ENCODE measurements around the gene PLXNB2. TPM values are rescaled to one million over a fixed set of nuclear protein-coding genes. Genes with fewer than 3 reads are reported as not detected.

The PLXNB2 gene
- total and polyA plus RNA-seq, 2 of the 4 experiments (the other 2 are of a cell fraction), result 73.1 to 202 TPM

DNA sequence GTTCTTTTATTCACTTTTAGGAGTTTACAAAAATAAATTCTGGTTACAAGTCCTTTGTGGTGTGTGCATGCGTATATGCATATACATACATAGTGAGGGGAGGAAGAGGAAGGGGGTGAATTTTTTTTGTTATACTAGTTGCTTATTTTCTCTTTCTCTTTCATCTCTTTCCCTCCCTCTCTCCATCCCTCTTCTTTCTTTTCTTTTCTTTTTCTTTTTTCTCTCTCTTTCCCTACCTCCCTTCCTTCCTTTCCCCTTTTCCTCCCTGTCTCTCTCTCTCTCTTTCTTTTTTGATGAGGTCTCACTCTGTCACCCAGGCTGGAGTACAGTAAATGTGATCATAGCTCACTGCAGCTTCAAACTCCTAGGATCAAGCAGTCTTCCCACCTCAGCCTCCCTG lies 49.8 kb upstream of the PLXNB2 start:
- TF ChIP-seq MAZ (IDR thresholded peaks at IDR 0.05; ENCODE audit: borderline replicate concordance, low read depth, low read length) (no peak), MXI1 (IDR thresholded peaks at IDR 0.05; ENCODE audit: borderline replicate concordance, low read depth, low read length) (no peak), BHLHE40 (IDR thresholded peaks at IDR 0.05; ENCODE audit: low read depth, low read length) (no peak), RCOR1 (IDR thresholded peaks at IDR 0.05; ENCODE audit: insufficient replicate concordance, low read length) (no peak), POLR2A (IDR thresholded peaks at IDR 0.05; ENCODE audit: low read depth, low read length) (no peak), NFE2L2 (IDR thresholded peaks at IDR 0.05; ENCODE audit: low read depth, low read length) (no peak), MAFK (IDR thresholded peaks at IDR 0.05; ENCODE audit: low read depth, low read length) (no peak), FOS (IDR thresholded peaks at IDR 0.05; ENCODE audit: low read depth, low read length) (no peak), RAD21 (IDR thresholded peaks at IDR 0.05; ENCODE audit: low read length) (no peak), CHD1 (IDR thresholded peaks at IDR 0.05; ENCODE audit: low read depth, low read length) (no peak), SMC3 (IDR thresholded peaks at IDR 0.05; ENCODE audit: low read depth, low read length) (no peak), RFX5 (IDR thresholded peaks at IDR 0.05; ENCODE audit: low read depth, low read length) (no peak), CEBPB (IDR thresholded peaks at IDR 0.05; ENCODE audit: low read depth, low read length) (no peak)
- TF ChIP-seq, protein P1, sequence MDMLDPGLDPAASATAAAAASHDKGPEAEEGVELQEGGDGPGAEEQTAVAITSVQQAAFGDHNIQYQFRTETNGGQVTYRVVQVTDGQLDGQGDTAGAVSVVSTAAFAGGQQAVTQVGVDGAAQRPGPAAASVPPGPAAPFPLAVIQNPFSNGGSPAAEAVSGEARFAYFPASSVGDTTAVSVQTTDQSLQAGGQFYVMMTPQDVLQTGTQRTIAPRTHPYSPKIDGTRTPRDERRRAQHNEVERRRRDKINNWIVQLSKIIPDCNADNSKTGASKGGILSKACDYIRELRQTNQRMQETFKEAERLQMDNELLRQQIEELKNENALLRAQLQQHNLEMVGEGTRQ (IDR thresholded peaks at IDR 0.05; ENCODE audit: low read depth, low read length), result no peak
- TF ChIP-seq, protein P2, sequence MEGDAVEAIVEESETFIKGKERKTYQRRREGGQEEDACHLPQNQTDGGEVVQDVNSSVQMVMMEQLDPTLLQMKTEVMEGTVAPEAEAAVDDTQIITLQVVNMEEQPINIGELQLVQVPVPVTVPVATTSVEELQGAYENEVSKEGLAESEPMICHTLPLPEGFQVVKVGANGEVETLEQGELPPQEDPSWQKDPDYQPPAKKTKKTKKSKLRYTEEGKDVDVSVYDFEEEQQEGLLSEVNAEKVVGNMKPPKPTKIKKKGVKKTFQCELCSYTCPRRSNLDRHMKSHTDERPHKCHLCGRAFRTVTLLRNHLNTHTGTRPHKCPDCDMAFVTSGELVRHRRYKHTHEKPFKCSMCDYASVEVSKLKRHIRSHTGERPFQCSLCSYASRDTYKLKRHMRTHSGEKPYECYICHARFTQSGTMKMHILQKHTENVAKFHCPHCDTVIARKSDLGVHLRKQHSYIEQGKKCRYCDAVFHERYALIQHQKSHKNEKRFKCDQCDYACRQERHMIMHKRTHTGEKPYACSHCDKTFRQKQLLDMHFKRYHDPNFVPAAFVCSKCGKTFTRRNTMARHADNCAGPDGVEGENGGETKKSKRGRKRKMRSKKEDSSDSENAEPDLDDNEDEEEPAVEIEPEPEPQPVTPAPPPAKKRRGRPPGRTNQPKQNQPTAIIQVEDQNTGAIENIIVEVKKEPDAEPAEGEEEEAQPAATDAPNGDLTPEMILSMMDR (conservative IDR thresholded peaks at IDR 0.05; ENCODE audit: low read depth, low read length), result no peak
- TF ChIP-seq, protein P3, sequence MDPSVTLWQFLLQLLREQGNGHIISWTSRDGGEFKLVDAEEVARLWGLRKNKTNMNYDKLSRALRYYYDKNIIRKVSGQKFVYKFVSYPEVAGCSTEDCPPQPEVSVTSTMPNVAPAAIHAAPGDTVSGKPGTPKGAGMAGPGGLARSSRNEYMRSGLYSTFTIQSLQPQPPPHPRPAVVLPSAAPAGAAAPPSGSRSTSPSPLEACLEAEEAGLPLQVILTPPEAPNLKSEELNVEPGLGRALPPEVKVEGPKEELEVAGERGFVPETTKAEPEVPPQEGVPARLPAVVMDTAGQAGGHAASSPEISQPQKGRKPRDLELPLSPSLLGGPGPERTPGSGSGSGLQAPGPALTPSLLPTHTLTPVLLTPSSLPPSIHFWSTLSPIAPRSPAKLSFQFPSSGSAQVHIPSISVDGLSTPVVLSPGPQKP (IDR thresholded peaks at IDR 0.05; ENCODE audit: borderline replicate concordance, low read depth, low read length), result no peak
- WGBS, 2 experiments (ENCODE audit: extremely low coverage in 2 of 2, insufficient read length in 1 of 2), result no CpG with 5 or more reads among the region's 1 CpG
- Histone ChIP-seq H2BK15ac (ENCODE audit: low read depth, low read length) (no peak overlapping the region), H3K4me1 (ENCODE audit: control insufficient read depth, insufficient read depth, low read length) (no peaks in the 10 kb centered on the region), H4K20me1 (ENCODE audit: insufficient read depth, low read length) (peaks cover 78% of the 10 kb centered on the region), H3K4me2 (ENCODE audit: low read depth, low read length) (no peak overlapping the region), H3K9me3 (ENCODE audit: control insufficient read depth, insufficient read depth, low read length) (no peaks in the 10 kb centered on the region), H3K23ac (ENCODE audit: low read depth, low read length) (no peak overlapping the region), H2AK9ac (replicated peaks; ENCODE audit: low read depth, low read length, poor library complexity) (no peak overlapping the region), H3K14ac (replicated peaks; ENCODE audit: low read depth, low read length) (no peak overlapping the region), H3K9me1 (ENCODE audit: insufficient read depth, low read length) (peaks cover 18% of the 10 kb centered on the region), H2BK5ac (ENCODE audit: low read depth, low read length, poor library complexity, severe bottlenecking) (no peak overlapping the region), H3K27ac (ENCODE audit: insufficient read depth, low read length) (no peak overlapping the region), H4K91ac (ENCODE audit: insufficient read depth, low read depth, low read length) (no peak overlapping the region), H2BK120ac (ENCODE audit: low read depth, low read length) (no peak overlapping the region), H3K36me3 (ENCODE audit: control insufficient read depth, insufficient read depth, low read length) (peaks cover 24% of the 10 kb centered on the region), H2BK20ac (ENCODE audit: low read depth, low read length) (no peak overlapping the region), H3K4ac (ENCODE audit: low read depth, low read length) (no peak overlapping the region), H4K8ac (ENCODE audit: low read depth in 2 of 2, low read length in 2 of 2) (no peak overlapping the region), H3K9ac (ENCODE audit: low read depth, low read length) (no peak overlapping the region), H2AK5ac (ENCODE audit: low read depth, low read length) (no peak overlapping the region), H3K79me1 (ENCODE audit: low read depth in 1 of 2, low read length in 2 of 2) (peaks cover 19 to 52% of the 10 kb centered on the region in 2 experiments), H3K27me3 (ENCODE audit: control insufficient read depth, insufficient read depth, low read length) (no peaks in the 10 kb centered on the region), H3K4me3 (ENCODE audit: insufficient read depth, low read depth, low read length) (no peak overlapping the region), H3K18ac (ENCODE audit: low read depth, low read length) (no peak overlapping the region), H4K5ac (ENCODE audit: low read depth, low read length) (no peak overlapping the region), H2AFZ (replicated peaks; ENCODE audit: low read length, poor library complexity) (no peak overlapping the region), H3K56ac (ENCODE audit: extremely low read depth, insufficient read depth, low read length) (no peak overlapping the region)
- POLR2A ChIA-PET (ENCODE audit: unreplicated experiment), result no interaction called here
- intact Hi-C loops (cut with micrococcal nuclease), result no loop called here
- CTCF ChIA-PET, result interaction anchor here (0.6 kb wide), 1 partner anchor 146 kb away, joined by 5 read pairs; no protein-coding TSS in a partner anchor
- BruUV-seq (replicated peaks), result no TSS peak
- ATAC-seq (ENCODE audit: low read depth) (no peak), DNase-seq (no peak)
- in situ Hi-C loops (cut with MboI; ENCODE audit: low sequenced_read_pairs), result no loop called here
- dilution Hi-C loops (cut with HindIII; ENCODE audit: low sequenced_read_pairs, unreplicated experiment), result no loop called here
